NK-92 treated with Interleukin-12 subunit alpha and Interleukin-12 subunit beta, amount 100 ng/mL, for 24 hours (cell line): ENCODE data around the gene PRX.
"Not testable (repeated sequence)": the region's sequence is repeated elsewhere in the genome, so short reads cannot be mapped to it uniquely, and the experiment has no call there.

ENCODE experiments used
- DNase-seq: peaks from one replicate; lab custom pipeline; 2025; lab: John Stamatoyannopoulos, UW

Gene PRX

GRCh38 chr19:40433391-40434216, 20.4 kb upstream of the PRX start:
- DNase-seq = no peak

DNA sequence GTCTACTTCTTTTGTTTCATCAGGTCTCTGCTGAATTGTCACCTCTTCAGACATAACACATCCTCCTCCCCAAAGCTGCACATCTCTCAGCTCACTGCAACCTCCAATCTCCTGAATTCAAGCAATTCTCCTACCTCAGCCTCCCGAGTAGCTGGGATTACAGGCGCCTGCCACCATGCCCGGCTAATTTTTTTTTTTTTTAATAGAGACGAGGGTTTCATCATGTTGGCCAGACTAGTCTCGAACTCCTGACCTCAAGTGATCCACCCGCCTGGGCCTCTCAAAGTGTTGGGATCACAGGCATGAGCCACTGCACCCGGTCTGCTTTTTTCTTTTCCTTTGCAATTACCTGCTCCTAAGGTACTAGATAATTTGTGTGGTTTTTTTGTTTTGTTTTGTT, 19.6 kb upstream of the PRX start:
- DNase-seq = not testable (repeated sequence)

- DNase-seq = no peak
Measured at GRCh38 chr19:40431698-40432097, 18.5 kb upstream of the PRX start.

DNA sequence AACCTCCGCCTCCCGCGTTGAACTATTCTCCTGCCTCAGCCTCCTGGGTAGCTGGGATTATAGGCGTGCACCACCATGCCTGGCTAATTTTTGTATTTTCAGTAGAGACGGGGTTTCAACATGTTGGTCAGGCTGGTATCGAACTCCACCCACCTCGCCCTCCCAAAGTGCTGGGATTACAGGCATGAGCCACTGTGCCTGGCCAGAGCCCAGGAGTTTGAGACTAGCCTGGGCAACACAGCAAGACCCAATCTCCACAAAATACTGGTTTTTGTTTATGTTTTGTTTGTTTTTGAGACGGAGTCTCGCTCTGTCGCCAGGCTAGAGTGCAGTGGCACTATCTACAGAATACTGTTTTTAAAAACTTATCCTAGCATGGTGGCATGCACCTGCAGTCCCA, 17.1 kb upstream of the PRX start:
- DNase-seq = not testable (repeated sequence)

DNA sequence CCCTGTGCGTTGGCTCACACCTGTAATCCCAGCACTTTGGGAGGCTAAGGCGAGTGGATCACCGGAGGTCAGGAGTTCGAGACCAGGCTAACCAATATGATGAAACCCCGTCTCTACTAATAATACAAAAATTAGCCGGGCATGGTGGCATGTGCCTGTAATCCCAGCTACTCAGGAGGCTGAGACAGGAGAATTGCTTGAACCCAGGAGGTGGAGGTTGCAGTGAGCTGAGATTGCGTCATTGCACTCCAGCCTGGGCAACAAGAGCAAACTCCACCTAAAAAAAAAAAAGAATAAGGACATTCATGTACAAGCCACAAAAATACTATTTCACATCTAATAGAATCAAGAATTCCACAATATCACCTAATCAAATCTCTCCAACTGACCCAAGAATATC, 15.0 kb upstream of the PRX start:
- DNase-seq = not testable (repeated sequence)

GRCh38 chr19:40425450-40426287, 12.5 kb upstream of the PRX start, which contains the start of gene SERTAD1:
TSS of gene SERTAD1 (minus strand) at chr19:40425992. CDS start at chr19:40423546, 2,446 bp downstream.
- peak; percentile 100 for DNase-seq

- peak; percentile 47 for DNase-seq
Measured at GRCh38 chr19:40424637-40425449, 11.7 kb upstream of the PRX start.

- DNase-seq = no peak
Measured at GRCh38 chr19:40423938-40424337, 10.8 kb upstream of the PRX start.

- no peak for DNase-seq
Measured at GRCh38 chr19:40422748-40423566, 9.8 kb upstream of the PRX start.

DNA sequence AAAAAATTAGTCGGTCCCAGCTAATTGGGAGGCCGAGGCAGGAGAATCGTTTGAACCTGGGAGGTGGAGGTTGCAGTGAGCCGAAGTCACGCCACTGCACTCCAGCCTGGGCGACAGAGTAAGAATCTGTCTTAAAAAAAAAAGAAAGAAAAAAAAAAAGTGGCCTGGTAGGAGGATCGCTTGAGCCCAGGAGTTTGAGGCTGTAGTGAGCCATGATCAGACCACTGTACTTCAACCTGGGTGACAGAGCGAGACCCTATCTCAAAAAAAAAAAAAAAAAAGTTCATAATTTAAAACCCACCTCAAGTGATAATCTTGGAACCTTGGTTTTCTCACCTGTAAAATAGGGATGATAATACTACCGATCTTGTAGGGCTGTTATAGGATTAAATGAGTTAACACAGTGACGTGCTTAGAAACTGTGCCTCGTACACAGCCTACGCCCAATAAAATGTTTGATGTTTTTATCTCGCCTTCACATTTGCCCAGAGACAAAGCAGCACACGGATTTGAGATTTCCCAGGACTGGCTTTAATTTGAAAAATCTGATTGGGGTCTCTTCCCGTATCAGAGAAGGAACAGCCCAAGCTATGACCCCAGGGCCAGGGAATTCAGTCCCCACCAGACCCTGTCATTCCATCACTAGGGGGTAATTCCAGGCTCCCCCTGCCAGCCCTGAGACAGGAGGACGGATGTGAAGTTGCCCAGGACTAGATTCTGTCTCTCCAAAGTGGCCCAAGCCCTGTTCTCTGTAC, 9.0 kb upstream of the PRX start:
- DNase-seq = no peak

DNA sequence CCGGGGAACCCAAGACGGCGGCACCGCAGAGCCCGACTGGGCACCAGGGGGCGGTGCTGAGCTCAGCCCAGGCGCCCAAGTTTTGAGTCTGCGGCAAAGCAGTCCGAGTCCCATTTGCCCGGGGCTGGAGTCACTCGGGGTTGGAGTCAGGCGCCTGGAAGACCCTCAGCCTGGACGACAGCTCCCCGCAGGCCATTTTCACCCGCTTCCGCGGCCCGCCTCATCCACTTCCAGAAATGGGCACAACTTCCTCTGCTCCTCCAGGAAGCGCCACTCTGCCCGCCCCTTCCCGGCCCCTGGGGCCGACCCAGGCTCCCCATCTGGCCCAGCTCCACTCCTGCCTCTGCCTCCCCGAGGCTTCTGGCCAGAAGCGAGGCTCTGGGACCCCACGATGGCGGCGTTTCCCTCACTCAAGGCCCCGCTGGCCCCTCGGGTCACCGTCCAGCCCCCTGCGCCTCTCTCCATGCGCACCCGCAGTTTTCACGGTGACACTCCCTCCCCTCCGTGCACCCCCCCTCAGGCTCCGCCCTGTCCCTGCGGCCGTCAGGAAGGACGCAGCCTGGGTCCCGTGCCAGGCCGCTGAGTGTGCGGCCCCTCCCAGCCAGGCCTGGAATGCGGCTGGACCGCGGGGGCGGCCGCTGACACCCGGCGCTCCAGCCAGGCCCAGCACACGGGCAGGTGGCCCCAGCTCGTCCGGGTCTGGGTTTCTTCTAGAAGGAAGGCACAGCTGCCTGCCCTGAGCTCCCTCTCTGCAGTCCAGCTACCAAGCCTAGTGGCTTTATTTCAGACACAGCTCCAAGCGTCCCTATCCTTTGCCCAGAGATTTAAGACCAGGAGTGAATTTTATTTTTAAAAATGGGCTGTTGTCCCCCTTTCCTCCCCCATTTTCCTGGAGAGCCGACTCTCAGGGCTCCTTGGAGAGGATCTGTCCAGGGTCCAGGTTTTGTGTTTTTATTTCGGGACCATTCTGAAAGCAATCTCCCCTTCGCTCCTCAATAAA, 7.9 kb upstream of the PRX start:
- peak; percentile 70 for DNase-seq

DNA sequence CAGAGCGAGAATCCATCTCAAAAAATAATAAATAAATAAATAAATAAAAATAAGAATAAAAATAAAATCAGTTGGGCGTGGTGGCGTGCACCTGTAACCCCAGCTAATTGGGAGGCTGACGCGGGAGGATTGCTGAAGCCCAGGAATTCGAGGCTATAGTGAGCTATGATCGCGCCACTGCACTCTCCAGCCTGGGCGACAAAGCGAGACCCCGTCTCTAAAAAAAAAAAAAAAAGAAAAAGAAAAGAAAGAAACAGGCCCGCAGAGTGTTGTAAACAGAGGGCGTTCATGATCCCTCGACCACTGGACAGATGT, 7.2 kb upstream of the PRX start:
- no peak for DNase-seq

GRCh38 chr19:40419780-40420179, 6.6 kb upstream of the PRX start:
- no peak for DNase-seq

DNA sequence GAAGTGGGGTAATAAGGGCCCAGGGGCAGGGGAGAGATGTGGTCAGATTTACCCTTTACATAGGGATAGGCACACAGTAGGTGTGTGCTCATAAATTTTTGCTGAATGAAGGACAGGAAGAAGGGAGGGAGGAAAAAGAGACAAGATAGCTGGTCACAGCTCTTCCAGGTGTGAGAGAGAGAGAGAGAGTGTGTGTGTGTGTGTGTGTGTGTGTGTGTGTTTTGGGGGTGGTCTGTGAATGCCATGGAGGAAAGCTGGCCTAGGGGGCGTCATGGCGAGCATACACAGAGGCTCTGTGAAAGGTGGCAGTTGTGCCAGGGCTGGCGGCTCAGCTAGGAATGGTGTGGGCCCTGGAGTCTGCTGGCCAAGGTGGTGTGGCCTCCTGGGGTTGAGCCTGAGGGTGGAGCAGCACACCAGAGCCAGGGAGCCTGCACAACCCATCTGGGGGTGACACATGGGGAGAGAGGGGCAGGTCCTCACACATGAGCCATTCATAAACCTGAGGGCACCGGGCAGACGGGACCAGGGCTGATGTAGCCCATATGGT, 6.0 kb upstream of the PRX start:
- DNase-seq = no peak

DNA sequence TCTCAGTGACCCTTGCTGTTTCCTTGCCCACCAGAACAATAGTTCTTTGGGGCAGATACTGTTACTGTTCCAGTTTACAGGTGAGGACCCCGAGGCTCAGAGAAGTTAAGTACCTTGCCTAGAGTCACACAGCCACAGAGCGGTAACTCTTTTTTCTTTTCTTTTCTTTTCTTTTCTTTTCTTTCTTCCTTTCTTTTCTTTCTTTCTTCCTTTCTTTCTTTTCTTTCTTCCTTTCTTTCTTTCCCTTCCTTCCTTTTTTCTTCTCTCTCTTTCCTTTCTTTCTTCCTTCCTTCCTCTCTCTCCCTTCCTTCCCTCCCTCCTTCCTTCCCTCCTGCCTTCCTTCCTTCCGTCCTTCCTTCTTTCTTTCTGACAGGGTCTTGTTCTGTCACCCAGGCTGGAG, 4.9 kb upstream of the PRX start:
- DNase-seq = no peak

DNA sequence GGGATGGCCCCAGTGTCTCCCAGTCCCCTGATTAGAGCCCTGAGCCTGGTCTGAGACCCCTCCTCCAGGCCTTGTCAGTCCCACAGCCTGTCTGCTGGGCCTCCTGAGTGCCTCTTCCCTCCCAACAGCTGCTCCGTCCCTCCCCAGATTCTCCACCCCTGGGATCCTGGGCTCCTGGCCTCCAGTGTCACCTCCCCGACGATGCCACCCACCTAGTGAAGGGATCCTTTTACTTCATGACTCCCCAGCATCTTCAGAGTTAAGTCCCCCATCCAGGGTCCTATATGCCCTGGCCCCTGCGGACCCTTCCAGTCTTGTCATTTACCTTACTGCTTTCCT, 4.4 kb upstream of the PRX start:
- no peak for DNase-seq

DNA sequence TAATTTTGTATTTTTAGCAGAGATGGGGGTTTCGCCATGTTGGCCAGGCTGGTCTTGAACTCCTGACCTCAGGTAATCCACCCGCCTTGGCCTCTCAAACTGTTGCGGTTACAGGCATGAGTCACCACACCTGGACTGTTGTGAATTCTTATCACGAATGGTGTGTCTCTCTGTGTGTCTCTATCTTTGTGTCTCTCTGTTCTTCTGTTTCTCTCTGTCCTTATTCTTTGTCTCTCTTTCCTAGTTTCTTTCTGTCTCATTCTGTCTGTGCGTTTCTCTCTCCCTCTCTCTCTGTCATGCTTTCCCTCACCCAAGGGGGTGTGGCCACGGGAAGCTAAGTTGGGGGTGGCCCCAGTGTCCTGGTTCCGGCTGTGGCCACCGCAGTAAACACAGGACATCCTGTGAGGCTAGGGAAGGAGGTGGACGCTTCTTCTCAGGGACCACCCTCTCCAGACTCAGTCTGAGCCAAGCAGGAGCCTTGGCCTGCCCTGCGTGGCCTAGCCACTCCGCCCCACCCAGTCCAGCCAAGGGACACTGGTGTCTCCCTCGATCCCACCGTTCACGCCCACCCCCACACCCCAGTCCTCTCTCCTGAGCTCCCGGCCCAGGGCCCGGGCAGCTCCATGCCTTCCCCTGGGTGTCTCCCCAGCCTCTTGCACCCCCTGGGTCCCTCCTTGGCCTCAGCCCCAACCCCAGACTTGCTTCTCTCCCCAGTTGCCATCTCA, 3.9 kb upstream of the PRX start:
- DNase-seq = no peak

DNA sequence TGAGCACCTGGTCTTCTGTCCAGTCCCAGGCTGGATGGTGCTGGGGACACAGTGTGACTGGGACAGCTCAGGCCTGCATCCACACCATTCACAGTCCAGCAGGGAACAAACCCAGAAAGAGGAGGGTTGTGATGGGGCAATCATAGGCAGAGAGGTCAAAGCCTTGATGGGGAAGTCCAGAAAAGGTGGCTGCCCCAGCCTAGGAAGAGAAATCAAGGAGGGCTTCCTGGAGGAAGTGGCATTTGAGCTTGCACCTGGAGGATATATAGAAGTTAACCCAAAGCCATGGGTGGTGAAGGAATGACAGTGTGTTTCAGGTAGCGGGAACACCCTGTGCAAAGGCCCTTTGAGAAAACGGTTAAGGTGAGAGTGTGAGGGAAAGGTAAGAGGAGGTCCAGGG, 2.6 kb upstream of the PRX start:
- DNase-seq = no peak
